Stimulated activated naive CD8-positive, alpha-beta T cell treated with anti-CD3 and anti-CD28 coated beads, Interleukin-15, Interleukin-2, amounts not matched to agents 100 ng/mL and 50 ng/mL, for 24 hours (primary cell): ENCODE data around the gene HEXA.

Experiments
- H3K27ac Mint-ChIP-seq: one replicate; pipeline ENCODE4 v1.8.0; 2021; ENCODE audit warnings: mild to moderate bottlenecking, mixed read lengths
- H3K27me3 Mint-ChIP-seq: one replicate; pipeline ENCODE4 v1.8.0; 2021; ENCODE audit warnings: mixed read lengths
- H3K36me3 Mint-ChIP-seq: one replicate; pipeline ENCODE4 v1.8.0; 2021; ENCODE audit warnings: low read depth, mixed read lengths
- H3K4me1 Mint-ChIP-seq: one replicate; pipeline ENCODE4 v1.8.0; 2021; ENCODE audit warnings: low read depth, mixed read lengths
- H3K4me3 Mint-ChIP-seq: one replicate; pipeline ENCODE4 v1.8.0; 2021; ENCODE audit warnings: mild to moderate bottlenecking, mixed read lengths
- H3K9me3 Mint-ChIP-seq: one replicate; pipeline ENCODE4 v1.8.0; 2021; ENCODE audit warnings: mixed read lengths

HEXA gene

DNA sequence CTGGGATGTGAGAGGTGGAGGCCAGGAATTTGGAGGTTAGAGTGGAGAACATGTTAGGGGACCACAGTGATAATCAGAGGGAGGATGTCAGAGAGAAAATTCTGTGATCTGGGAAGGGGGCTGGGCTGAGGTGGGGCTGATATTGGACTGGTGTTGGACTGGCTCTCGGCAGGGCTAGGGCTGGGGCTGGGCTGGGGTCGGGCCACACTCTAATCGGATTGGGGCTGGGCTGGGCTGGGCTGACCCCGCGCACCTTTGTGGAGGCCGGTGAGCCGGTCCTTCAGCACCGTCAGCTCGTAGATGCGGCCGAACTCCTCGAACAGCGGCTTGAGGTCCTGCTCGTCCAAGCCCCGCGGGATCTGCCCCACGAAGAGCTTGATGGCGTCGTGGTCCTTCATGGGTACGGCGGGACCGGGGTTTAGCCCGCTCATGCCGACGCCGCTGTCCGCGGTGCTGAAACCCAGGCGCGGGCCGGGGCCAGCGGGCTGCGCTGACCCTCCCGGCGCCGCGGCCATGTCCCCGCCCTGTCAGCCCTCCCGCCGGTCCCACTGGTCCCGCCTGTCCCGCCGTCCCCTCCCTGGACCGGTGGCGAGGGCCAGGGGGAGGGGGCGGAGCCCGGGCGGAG is 56.3 kb downstream of the HEXA start:
- Mint-ChIP-seq H3K36me3 (peaks cover 19% of the 10 kb centered on the region), H3K9me3 (peaks cover 5% of the 10 kb centered on the region), H3K27me3 (peaks cover 16% of the 10 kb centered on the region), H3K4me3 (peak overlapping the region; percentile 66), H3K27ac (peak overlapping the region; percentile 45), H3K4me1 (peaks cover 24% of the 10 kb centered on the region)

DNA sequence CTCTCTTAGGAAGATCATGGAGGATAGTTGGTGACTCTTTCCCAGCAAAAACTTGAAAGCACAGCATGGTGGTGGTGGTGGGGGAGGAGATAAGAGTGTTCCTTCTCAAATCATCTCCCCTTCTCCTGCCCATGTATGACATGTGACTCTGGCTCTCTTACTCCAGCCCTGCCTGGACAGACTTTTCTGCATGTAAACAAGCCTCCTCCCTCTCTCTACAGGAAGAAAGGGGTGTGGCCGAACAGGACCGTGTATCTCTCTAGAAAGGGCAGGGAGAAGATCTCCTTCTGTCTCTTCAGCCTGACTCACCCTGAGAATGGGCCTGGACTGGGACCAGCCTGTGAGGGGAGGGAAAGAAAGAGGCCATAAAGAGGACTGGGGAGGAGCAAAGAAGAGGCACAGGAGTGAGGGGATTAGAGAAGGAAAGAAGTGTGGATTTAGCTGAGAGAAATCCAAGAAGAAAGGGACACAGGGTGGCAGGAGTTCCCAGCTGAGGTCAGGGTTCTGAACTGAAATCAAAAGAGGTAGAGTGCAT is 57.3 kb downstream of the HEXA start:
- Mint-ChIP-seq H3K4me3 (peak overlapping the region; percentile 66), H3K36me3 (peaks cover 9% of the 10 kb centered on the region), H3K27me3 (peaks cover 16% of the 10 kb centered on the region), H3K9me3 (no peaks in the 10 kb centered on the region), H3K4me1 (peaks cover 24% of the 10 kb centered on the region), H3K27ac (peak overlapping the region; percentile 45)

- no peak overlapping the region for H3K4me3 Mint-ChIP-seq
- no peaks in the 10 kb centered on the region for H3K9me3 Mint-ChIP-seq
- peaks cover 15% of the 10 kb centered on the region for H3K27me3 Mint-ChIP-seq
- H3K27ac Mint-ChIP-seq, result no peak overlapping the region
- H3K4me1 Mint-ChIP-seq, result peaks cover 21% of the 10 kb centered on the region
- H3K36me3 Mint-ChIP-seq, result peaks cover 7% of the 10 kb centered on the region
Observed at GRCh38 chr15:72315706-72316370, 60.0 kb downstream of the HEXA start.

DNA sequence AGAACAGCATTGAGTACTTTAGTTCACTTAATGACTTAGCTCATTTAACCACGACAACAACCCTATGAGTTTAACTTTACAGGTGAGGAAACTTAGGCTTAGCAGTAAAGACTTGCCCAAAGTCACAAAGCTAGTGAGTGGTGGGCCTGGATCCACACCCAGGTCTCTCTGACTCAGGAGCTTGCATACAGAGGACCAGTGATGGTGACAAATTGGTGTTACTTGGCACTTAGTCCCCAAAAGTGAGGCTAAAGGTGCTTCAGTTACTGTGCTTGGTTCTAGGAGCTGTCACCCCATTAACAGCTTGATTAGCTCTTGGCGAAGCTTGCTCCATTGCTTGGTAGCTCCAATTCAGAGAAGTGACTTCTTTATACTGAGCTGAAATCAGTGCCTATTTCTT is 61.9 kb downstream of the HEXA start:
- no peak overlapping the region for H3K4me3 Mint-ChIP-seq
- H3K4me1 Mint-ChIP-seq, result peaks cover 10% of the 10 kb centered on the region
- no peak overlapping the region for H3K27ac Mint-ChIP-seq
- H3K27me3 Mint-ChIP-seq, result peaks cover 5% of the 10 kb centered on the region
- H3K9me3 Mint-ChIP-seq, result no peaks in the 10 kb centered on the region
- peaks cover 3% of the 10 kb centered on the region for H3K36me3 Mint-ChIP-seq

GRCh38 chr15:72313448-72313840 is 62.4 kb downstream of the HEXA start:
- H3K27me3 Mint-ChIP-seq, result peaks cover under 1% of the 10 kb centered on the region
- no peaks in the 10 kb centered on the region for H3K36me3 Mint-ChIP-seq
- no peak overlapping the region for H3K4me3 Mint-ChIP-seq
- H3K9me3 Mint-ChIP-seq, result no peaks in the 10 kb centered on the region
- H3K27ac Mint-ChIP-seq, result no peak overlapping the region
- peaks cover 6% of the 10 kb centered on the region for H3K4me1 Mint-ChIP-seq

GRCh38 chr15:72312605-72313447 is 63.0 kb downstream of the HEXA start:
- no peak overlapping the region for H3K4me3 Mint-ChIP-seq
- no peaks in the 10 kb centered on the region for H3K27me3 Mint-ChIP-seq
- H3K9me3 Mint-ChIP-seq, result no peaks in the 10 kb centered on the region
- H3K4me1 Mint-ChIP-seq, result peaks cover 6% of the 10 kb centered on the region
- no peak overlapping the region for H3K27ac Mint-ChIP-seq
- no peaks in the 10 kb centered on the region for H3K36me3 Mint-ChIP-seq

DNA sequence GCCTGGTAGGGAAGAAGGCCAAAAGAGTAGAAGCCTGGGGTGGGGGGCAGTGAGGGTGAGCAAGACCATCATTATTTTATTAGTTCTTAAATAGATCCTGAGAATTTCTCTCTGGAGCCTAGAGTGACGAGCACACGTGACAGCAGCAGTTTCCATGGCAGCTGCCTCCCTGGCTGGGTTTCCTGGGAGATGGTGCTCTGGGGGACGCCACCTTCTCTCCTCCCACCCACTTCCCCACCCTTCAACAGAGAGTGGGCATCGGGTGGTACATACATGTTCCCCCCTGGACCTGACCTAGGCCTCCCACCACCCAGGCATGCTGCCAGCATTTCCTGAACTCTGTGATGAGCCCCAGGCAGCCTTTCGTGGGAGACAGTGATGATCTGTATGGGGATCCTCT is 68.8 kb downstream of the HEXA start:
- Mint-ChIP-seq H3K27ac (no peak overlapping the region), H3K36me3 (no peaks in the 10 kb centered on the region), H3K27me3 (no peaks in the 10 kb centered on the region), H3K4me1 (peaks cover 14% of the 10 kb centered on the region), H3K9me3 (no peaks in the 10 kb centered on the region), H3K4me3 (no peak overlapping the region)

DNA sequence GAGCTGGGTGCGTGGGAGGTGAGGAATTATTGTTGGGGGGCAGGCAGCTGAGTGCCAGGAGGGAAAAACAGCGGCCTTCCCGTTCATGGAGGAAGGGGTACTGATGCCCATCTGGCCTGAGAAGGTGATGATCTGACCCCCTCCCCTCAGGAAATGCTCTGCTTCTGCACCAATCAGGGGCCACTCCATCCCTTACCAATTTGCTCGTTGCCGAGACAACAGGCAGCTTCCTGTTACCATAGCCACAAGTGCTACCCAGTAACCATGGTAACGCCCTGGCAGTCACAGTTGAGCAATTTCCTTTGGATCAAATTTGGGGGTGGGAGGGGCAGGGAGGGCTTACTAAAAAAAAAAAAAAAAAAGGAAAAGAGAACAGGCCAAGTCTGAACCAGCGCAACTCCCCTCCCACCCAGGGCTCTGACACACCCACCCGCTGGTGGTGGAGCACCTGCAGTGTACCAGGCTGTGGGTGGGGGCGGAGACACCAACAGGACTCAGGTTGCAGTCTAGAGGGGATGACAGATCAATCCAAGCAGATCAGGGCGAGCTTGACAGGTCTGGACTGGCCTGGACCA is 69.5 kb downstream of the HEXA start:
- Mint-ChIP-seq H3K36me3 (no peaks in the 10 kb centered on the region), H3K27ac (no peak overlapping the region), H3K9me3 (no peaks in the 10 kb centered on the region), H3K27me3 (no peaks in the 10 kb centered on the region), H3K4me1 (peaks cover 14% of the 10 kb centered on the region), H3K4me3 (no peak overlapping the region)

- Mint-ChIP-seq H3K4me3 (no peak overlapping the region), H3K4me1 (peaks cover 14% of the 10 kb centered on the region), H3K9me3 (no peaks in the 10 kb centered on the region), H3K36me3 (no peaks in the 10 kb centered on the region), H3K27me3 (no peaks in the 10 kb centered on the region), H3K27ac (no peak overlapping the region)
Observed at GRCh38 chr15:72304596-72304995, 71.2 kb downstream of the HEXA start.

- Mint-ChIP-seq H3K9me3 (no peaks in the 10 kb centered on the region), H3K27me3 (no peaks in the 10 kb centered on the region), H3K4me1 (peaks cover 14% of the 10 kb centered on the region), H3K4me3 (no peak overlapping the region), H3K36me3 (no peaks in the 10 kb centered on the region), H3K27ac (no peak overlapping the region)
Observed at GRCh38 chr15:72302955-72303354, 72.9 kb downstream of the HEXA start.
